ENCODE data around the gene ATP23.

- TF ChIP-seq CTCF (optimal IDR thresholded peaks at IDR 0.05 in 1 of 3, IDR thresholded peaks at IDR 0.05 in 1 of 3, conservative IDR thresholded peaks at IDR 0.05 in 1 of 3; ENCODE audit: extremely low read depth in 1 of 3, insufficient read depth in 2 of 3, low read length in 3 of 3) (no peak), EZH2 (IDR thresholded peaks at IDR 0.05; ENCODE audit: low read length) (no peak)
Measured at GRCh38 chr12:57908511-57908910, 32.9 kb upstream of the ATP23 start.

Data from keratinocyte (primary cell).